ENCODE data around the gene C1orf21. TPM values are rescaled to one million over a fixed set of nuclear protein-coding genes. Genes with fewer than 3 reads are reported as not detected.

C1orf21 gene
- total and polyA plus RNA-seq, 12 donors = 20.6 to 76.7 (median 67.5) TPM

DNA sequence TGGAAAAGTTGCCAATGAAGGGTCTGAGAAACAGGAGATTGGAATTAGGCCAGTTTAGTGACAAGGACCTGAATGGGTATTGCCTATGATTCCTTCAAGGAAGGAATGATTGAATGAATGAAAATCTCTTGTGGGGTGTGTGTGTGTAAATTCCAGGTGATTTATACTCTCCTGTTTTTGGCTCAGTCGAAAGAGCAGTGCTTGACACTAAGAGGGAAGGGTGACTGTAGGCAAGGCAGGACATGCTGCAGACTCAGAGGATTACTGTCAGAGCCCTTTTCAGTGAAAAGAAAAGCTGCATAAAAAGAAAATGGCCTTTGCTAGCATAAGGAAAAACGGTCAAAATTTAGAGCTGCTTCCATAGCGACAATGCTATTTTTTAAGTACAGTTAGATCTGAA lies 30.1 kb downstream of the C1orf21 start:
- TF ChIP-seq, protein P1, sequence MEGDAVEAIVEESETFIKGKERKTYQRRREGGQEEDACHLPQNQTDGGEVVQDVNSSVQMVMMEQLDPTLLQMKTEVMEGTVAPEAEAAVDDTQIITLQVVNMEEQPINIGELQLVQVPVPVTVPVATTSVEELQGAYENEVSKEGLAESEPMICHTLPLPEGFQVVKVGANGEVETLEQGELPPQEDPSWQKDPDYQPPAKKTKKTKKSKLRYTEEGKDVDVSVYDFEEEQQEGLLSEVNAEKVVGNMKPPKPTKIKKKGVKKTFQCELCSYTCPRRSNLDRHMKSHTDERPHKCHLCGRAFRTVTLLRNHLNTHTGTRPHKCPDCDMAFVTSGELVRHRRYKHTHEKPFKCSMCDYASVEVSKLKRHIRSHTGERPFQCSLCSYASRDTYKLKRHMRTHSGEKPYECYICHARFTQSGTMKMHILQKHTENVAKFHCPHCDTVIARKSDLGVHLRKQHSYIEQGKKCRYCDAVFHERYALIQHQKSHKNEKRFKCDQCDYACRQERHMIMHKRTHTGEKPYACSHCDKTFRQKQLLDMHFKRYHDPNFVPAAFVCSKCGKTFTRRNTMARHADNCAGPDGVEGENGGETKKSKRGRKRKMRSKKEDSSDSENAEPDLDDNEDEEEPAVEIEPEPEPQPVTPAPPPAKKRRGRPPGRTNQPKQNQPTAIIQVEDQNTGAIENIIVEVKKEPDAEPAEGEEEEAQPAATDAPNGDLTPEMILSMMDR (IDR thresholded peaks at IDR 0.05) = no peak
- H3K36me3 ChIP-seq = peaks cover 0 to 11% (median 4%) of the 10 kb centered on the region in 9 donors
- intact Hi-C loops (cut with DNase I) = no loop called here
- no peak overlapping the region for H3K27ac ChIP-seq
- DNase-seq (no peak), ATAC-seq (no peak)
- H3K9me3 ChIP-seq = no peaks in the 10 kb centered on the region
- H3K4me1 ChIP-seq = peaks cover 6 to 66% (median 41%) of the 10 kb centered on the region in 9 donors
- 45 to 74% methylated on average over 3 of the region's 3 CpGs for WGBS, 2 donors
- no peak overlapping the region for H3K4me3 ChIP-seq
- H3K27me3 ChIP-seq = no peaks in the 10 kb centered on the region

DNA sequence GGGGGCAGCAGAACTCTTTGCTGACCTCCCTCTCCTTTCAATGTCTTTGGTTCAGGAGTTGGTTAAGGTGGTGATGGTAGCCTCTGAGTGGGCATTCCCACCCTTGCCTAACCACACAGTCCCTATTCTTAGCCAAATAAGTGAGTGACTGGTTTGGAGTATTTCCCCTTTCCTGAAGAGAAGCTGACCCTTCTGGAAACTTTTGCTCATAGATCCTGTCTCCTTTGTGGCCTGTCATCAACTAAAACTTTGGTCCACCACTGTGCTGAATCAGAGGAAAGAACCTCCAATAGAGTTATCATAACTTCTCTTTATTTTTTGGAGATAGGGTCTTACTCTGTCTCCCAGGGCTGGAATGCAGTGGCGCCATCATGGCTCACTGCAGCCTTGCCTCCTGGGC lies 31.1 kb downstream of the C1orf21 start:
- DNase-seq (no peak), ATAC-seq (no peak)
- peak overlapping the region in 1 of 10 donors; percentile 34 for H3K27ac ChIP-seq
- TF ChIP-seq, protein P1 (IDR thresholded peaks at IDR 0.05) = no peak
- 96 to 100% methylated on average over 1 of the region's 1 CpG for WGBS, 2 donors
- peaks cover 0 to 11% (median 4%) of the 10 kb centered on the region in 9 donors for H3K36me3 ChIP-seq
- intact Hi-C loops (cut with DNase I) = no loop called here
- H3K9me3 ChIP-seq = no peaks in the 10 kb centered on the region
- H3K4me1 ChIP-seq = peaks cover 6 to 76% (median 45%) of the 10 kb centered on the region in 9 donors
- H3K4me3 ChIP-seq = no peak overlapping the region
- no peaks in the 10 kb centered on the region for H3K27me3 ChIP-seq

DNA sequence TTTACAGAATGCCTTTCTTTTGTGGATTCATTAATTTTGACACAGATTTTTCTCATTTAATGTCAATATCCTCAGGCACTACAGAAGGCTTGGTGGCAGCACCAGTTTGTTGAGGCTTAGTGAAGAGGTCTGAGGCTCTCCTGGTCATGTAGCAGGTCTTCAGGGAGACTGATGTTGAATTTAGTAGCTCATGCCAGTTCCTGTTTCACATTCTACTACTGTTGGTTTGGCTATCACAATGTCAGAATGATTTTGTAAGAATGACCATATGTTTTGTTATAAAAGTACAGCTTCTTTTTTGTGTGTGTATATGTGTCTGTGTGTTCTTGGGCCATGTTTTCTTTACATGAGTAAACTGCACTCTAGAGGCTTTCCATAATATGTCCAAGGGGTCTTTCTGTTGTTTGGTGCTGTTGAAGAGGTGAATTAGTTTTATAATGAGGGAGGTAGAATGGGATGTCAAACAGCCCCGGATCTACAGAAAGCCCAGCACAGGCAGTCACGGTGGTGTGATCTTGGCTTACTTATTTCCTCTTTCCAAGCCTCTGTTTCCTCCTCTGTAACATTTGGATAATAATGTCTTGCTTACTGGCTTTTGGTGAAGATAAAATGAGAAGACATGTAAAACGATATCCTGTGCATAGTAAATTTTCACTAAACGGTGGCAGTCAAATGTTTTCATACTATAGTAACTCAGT lies 32.0 kb downstream of the C1orf21 start:
- Histone ChIP-seq H3K27me3 (no peaks in the 10 kb centered on the region), H3K4me1 (peaks cover 6 to 80% (median 45%) of the 10 kb centered on the region in 9 donors), H3K36me3 (peaks cover 0 to 6% (median 4%) of the 10 kb centered on the region in 9 donors), H3K4me3 (no peak overlapping the region), H3K9me3 (no peaks in the 10 kb centered on the region), H3K27ac (peak overlapping the region in 1 of 10 donors; percentile 34)
- DNase-seq (no peak), ATAC-seq (no peak)
- intact Hi-C loops (cut with DNase I) = no loop called here
- TF ChIP-seq, protein P1 (IDR thresholded peaks at IDR 0.05) = no peak
- 68 to 86% methylated on average over 4 of the region's 4 CpGs for WGBS, 2 donors

DNA sequence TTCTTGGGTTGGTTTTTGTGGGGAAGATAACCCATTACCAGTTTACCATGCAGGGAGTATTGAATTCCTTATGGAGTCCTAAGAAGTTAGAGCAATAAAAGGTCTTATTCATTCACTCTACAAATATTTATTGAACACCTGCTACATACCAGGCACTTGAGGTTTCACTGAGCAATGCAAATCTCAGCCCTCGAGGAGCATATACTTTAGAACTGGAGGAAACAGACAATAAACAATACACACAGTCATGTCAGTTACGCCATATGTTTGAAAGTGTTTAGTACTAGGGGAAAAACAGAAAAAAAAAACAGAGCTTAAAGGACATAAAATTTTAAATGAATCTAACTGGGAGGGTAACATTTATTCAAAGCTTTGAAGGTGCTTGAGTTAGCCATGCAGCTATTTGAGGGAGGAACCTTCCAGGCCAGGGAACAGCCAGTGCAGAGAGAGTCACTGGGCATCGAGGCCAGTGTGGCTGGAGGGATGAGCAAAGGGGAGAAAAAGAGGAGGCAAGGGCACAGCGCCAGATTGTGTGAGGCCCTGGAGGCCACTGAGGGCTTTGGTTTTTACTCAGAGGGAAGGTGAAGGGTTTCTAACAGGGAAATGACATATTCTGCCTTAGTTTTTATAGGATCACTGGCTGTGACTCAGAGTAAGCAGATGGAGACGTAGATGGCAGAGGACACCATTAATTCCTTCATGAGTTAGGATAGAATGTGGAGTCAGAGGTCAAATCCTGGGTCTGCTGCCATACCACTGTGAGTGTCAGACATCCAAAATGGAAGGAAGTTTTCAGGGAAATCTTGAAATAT lies 32.7 kb downstream of the C1orf21 start:
- H3K4me3 ChIP-seq = no peak overlapping the region
- intact Hi-C loops (cut with DNase I) = no loop called here
- no peak for DNase-seq
- TF ChIP-seq, protein P1 (IDR thresholded peaks at IDR 0.05) = no peak
- peak overlapping the region in 1 of 10 donors; percentile 46 for H3K27ac ChIP-seq
- H3K4me1 ChIP-seq = peaks cover 6 to 87% (median 45%) of the 10 kb centered on the region in 9 donors
- H3K27me3 ChIP-seq = no peaks in the 10 kb centered on the region
- WGBS, 2 donors = 86% methylated on average over 5 of the region's 5 CpGs
- no peak for ATAC-seq
- no peaks in the 10 kb centered on the region for H3K9me3 ChIP-seq
- H3K36me3 ChIP-seq = no peaks in the 10 kb centered on the region

All from heart right ventricle (tissue), 16 donors.